AG04449 (cell line): ENCODE results near the gene POLH.
A peak's percentile ranks its signal among the peaks of the same experiment; 100 is the strongest.
"Not testable (repeated sequence)": the region's sequence is repeated elsewhere in the genome, so short reads cannot be mapped to it uniquely, and the experiment has no call there.

Source experiments
- CTCF ChIA-PET: fragments of 350-600 bp; formaldehyde crosslinking; extraction: SDS; loops from one replicate; lab custom pipeline; 2021; ENCODE audit warnings: antibody characterized with exemption; lab: Yijun Ruan, JAX
- POLR2A ChIA-PET: fragments of 400-600, 350-600 bp; formaldehyde crosslinking; extraction: SDS; loops from one replicate; lab custom pipeline; 2020; ENCODE audit warnings: antibody characterized with exemption, inconsistent platforms; lab: Yijun Ruan, JAX
- DNase-seq: peaks from one replicate; pipeline ENCODE4 v3.0.0-alpha.2; 2010; ENCODE audit warnings: low read depth, low spot score
- H3K4me3 ChIP-seq: 2 replicates; pipeline ENCODE4 v1.5.1; 2011; ENCODE audit warnings: low read depth, mild to moderate bottlenecking, control low read depth, low read length
- TF ChIP-seq, protein P1 (sequence below): IDR thresholded peaks from one replicate; pipeline ENCODE4 v1.5.1; 2011; ENCODE audit warnings: mild to moderate bottlenecking, moderate library complexity, low read length, control low read depth, inconsistent platforms; ENCODE audit not compliant: insufficient read depth; ENCODE audit errors: missing control alignments

POLH gene

DNA sequence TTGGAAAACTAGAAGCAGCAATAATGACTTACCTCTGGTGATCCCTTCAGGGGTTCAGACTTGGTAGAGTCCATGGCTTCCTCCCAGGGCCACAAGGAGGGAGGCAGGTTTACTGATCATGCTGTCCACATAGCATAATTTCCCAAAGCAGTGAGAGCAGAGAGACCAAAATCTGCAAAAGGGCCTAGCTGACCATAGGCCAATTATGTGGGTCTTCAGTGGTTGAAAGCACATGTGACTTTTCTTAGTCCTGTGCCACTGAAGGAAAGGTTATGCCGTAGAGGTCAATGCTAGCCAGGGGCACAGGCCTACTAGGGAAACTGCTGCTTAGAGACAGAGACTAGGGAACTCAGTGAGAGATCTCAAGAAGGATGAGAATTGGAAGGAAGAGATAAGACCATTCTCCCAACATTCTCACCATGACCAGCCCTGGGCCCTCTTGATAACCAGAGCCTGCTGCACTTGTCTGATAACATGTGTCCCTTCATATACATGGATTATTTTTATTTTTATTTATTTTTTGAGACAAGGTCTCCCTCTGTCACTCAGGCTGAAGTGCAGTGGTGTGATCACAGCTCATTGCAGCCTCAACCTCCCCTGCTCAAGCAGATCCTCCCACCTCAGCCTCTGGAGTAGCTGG is 55.1 kb downstream of the POLH start:
- ChIA-PET CTCF (interaction anchor here (1.0 to 2.0 kb wide), 2 partner anchors 137 to 449 kb away, joined by 3 to 4 read pairs; no protein-coding TSS in a partner anchor), POLR2A (no interaction called here)
- no peak overlapping the region for H3K4me3 ChIP-seq
- no peak for DNase-seq
- TF ChIP-seq, protein P1, sequence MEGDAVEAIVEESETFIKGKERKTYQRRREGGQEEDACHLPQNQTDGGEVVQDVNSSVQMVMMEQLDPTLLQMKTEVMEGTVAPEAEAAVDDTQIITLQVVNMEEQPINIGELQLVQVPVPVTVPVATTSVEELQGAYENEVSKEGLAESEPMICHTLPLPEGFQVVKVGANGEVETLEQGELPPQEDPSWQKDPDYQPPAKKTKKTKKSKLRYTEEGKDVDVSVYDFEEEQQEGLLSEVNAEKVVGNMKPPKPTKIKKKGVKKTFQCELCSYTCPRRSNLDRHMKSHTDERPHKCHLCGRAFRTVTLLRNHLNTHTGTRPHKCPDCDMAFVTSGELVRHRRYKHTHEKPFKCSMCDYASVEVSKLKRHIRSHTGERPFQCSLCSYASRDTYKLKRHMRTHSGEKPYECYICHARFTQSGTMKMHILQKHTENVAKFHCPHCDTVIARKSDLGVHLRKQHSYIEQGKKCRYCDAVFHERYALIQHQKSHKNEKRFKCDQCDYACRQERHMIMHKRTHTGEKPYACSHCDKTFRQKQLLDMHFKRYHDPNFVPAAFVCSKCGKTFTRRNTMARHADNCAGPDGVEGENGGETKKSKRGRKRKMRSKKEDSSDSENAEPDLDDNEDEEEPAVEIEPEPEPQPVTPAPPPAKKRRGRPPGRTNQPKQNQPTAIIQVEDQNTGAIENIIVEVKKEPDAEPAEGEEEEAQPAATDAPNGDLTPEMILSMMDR = no peak

DNA sequence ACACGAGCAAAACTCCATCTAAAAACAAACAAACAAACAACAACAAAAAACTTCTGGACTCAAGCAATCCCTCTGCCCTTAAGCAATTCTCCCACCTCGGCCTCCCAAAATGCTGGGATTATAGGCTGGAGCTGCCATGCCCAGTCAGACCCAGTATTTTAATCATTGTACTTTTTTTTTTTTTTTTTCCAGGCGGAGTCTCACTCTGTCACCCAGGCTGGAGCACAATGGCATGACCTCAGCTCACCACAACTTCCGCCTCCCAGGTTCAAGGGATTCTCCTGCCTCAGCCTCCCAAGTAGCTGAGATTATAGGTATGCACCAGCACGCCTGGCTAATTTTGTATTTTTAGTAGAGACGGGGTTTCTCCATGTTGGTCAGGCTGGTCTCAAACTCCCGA is 57.0 kb downstream of the POLH start:
- H3K4me3 ChIP-seq, DNase-seq: not testable (repeated sequence)
- ChIA-PET POLR2A (interaction anchor here (0.6 kb wide), 1 partner anchor 110 kb away, joined by 3 read pairs; no protein-coding TSS in a partner anchor), CTCF (interaction anchor here (1.0 kb wide), 1 partner anchor 35 kb away, joined by 3 read pairs; no protein-coding TSS in a partner anchor)

DNA sequence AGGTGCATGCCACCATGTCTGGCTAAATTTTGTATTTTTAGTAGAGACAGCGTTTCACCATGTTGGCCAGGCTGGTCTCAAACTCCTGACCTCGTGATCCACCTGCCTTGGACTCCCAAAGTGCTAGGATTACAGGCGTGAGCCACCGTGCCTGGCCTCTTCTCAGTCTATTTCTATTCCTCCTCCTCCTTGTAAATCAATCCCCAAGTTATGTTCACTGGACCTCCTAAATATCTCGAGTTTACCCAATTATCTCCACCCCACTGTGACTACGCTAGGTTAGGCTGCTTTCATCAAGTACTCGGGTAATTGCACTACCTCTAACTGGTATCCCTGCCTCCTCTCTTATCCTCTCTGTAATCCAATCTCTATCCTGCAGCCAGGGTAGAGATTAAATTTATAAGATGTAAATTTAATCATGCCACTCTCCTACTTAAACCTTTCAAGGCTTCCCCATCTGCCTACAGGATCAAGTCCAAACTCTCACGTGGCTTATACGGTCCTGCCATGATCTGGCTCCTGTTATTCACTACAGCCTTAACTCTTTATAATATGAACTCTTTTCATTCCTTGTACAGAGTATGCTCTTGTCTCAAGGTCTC is 58.8 kb downstream of the POLH start:
- POLR2A ChIA-PET = interaction anchor here (0.6 kb wide), 1 partner anchor 8 kb away, joined by 4 read pairs; no protein-coding TSS in a partner anchor
- CTCF ChIA-PET = no interaction called here
- DNase-seq = no peak
- H3K4me3 ChIP-seq = no peak overlapping the region
- TF ChIP-seq, protein P1 = no peak

DNA sequence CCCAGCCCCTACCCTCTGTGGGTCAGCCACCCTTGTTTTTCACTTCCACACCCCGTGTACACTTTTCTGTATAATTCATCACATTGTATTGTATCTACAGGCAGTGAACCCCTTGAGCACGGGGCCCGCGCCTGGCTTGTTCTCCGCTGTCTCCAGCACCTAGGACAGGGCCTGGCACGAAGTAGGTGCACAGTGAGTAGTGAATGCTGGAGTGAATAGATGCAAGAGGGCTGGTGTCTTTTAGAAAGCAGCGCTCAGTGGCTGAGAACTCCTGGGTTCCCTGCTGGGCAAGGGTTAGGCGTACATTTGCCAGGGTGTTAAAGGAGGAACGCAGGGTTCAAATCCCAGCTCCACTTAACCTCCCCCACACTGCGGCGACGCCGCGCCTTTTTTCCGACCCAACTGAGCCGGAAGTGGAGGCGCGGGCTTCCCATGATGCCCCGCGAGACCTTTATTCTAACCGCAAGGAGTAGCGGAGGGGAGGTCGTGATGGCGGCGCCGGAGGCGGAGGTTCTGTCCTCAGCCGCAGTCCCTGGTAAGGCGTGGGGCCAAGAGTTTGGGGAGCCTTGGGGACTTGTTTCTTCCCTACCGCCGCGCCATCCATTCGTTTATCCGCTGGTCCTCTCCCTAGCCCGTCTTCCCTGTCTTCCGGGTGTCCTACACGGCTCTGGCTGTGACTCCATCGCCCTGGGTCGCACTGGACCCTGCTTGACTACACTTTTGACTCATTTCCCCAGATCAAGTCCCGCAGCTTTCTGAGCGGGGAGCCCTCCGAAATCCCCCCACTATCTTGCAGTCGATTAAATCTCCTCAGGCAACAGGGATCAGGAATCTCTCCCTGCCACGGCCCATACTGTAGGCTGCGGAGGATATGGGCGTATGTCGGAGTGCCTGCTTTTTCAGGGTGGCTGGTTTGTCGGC is 59.7 kb downstream of the POLH start, which contains the start of gene MAD2L1BP:
MAD2L1BP (plus strand) TSS at position 454 of the 921 bp plus-strand sequence; CDS start at position 490, 36 bp downstream.
- H3K4me3 ChIP-seq = peak within 1 kb of the TSS; percentile 91
- DNase-seq = no peak
- TF ChIP-seq, protein P1 = no peak
- ChIA-PET CTCF (interaction anchor here (1.3 to 1.7 kb wide), 4 partner anchors 25 to 443 kb away, joined by 3 to 8 read pairs (median 4); no protein-coding TSS in a partner anchor), POLR2A (interaction anchor here (0.6 to 1.3 kb wide), 2 partner anchors 8 to 10 kb away, joined by 4 read pairs; no protein-coding TSS in a partner anchor)

DNA sequence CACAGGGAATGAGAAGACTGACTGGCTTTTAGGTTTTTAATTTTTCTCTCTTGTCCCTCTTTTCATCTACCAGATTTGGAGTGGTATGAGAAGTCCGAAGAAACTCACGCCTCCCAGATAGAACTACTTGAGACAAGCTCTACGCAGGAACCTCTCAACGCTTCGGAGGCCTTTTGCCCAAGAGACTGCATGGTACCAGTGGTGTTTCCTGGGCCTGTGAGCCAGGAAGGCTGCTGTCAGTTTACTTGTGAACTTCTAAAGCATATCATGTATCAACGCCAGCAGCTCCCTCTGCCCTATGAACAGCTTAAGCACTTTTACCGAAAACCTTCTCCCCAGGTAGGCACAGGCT is 60.3 kb downstream of the POLH start:
- H3K4me3 ChIP-seq = peak overlapping the region; percentile 91
- TF ChIP-seq, protein P1 = no peak
- no peak for DNase-seq
- ChIA-PET POLR2A (interaction anchor here (1.3 kb wide), 1 partner anchor 9 kb away, joined by 4 read pairs; no protein-coding TSS in a partner anchor), CTCF (interaction anchor here (1.1 to 1.7 kb wide), 5 partner anchors 25 to 443 kb away, joined by 3 to 8 read pairs (median 3); no protein-coding TSS in a partner anchor)
